Skeletal muscle tissue (tissue), 1 donor: ENCODE data around the gene FNDC1. TPM values are rescaled to one million over a fixed set of nuclear protein-coding genes. Genes with fewer than 3 reads are reported as not detected.

ENCODE experiments used
- total RNA-seq: library from RNA; depleted of rRNA; stranded (reverse); fragments of >200 nt; gene quantifications from one replicate; pipeline ENCODE4 v1.2.3, GENCODE V29; 2014

Gene FNDC1
- total RNA-seq, 1 donor from 2014 or later, result 71.0 TPM

Other genes with a start within 250 kb of the FNDC1 start
- 2.1 TPM for gene RSPH3, start 169.2 kb upstream of the FNDC1 start, total RNA-seq
- gene TAGAP, start 124.4 kb upstream of the FNDC1 start, total RNA-seq, result 2.1 TPM